Esophagus muscularis mucosa (tissue), 3 donors: ENCODE measurements around the gene NEK11.

Source experiments
- POLR2AphosphoS5 ChIP-seq, 2 donors: sonication (generic); formaldehyde crosslinking; IDR thresholded peaks; one replicate each; pipeline ENCODE4 v1.6.1; 2017; ENCODE audit warnings: antibody characterized with exemption in 2 of 2
- TF ChIP-seq, protein P1 (sequence below), 3 experiments: fragments of 200-600 bp in 2 of 3; fragments of 450-650 bp in 1 of 3; sonication (generic) in 2 of 3; IDR thresholded peaks; one replicate each; pipeline ENCODE4 v1.5.1; 2017 to 2019; ENCODE audit warnings: antibody characterized with exemption in 3 of 3, mild to moderate bottlenecking in 2 of 3, moderate library complexity in 1 of 3

GRCh38 chr3:131147534-131147933, 120.9 kb downstream of the NEK11 start:
- TF ChIP-seq, protein P1, sequence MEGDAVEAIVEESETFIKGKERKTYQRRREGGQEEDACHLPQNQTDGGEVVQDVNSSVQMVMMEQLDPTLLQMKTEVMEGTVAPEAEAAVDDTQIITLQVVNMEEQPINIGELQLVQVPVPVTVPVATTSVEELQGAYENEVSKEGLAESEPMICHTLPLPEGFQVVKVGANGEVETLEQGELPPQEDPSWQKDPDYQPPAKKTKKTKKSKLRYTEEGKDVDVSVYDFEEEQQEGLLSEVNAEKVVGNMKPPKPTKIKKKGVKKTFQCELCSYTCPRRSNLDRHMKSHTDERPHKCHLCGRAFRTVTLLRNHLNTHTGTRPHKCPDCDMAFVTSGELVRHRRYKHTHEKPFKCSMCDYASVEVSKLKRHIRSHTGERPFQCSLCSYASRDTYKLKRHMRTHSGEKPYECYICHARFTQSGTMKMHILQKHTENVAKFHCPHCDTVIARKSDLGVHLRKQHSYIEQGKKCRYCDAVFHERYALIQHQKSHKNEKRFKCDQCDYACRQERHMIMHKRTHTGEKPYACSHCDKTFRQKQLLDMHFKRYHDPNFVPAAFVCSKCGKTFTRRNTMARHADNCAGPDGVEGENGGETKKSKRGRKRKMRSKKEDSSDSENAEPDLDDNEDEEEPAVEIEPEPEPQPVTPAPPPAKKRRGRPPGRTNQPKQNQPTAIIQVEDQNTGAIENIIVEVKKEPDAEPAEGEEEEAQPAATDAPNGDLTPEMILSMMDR (IDR thresholded peaks at IDR 0.05), result no peak
- no peak for TF ChIP-seq POLR2AphosphoS5 (IDR thresholded peaks at IDR 0.05)
